ENCODE data around the gene MRPS23.

MRPS23 gene

DNA sequence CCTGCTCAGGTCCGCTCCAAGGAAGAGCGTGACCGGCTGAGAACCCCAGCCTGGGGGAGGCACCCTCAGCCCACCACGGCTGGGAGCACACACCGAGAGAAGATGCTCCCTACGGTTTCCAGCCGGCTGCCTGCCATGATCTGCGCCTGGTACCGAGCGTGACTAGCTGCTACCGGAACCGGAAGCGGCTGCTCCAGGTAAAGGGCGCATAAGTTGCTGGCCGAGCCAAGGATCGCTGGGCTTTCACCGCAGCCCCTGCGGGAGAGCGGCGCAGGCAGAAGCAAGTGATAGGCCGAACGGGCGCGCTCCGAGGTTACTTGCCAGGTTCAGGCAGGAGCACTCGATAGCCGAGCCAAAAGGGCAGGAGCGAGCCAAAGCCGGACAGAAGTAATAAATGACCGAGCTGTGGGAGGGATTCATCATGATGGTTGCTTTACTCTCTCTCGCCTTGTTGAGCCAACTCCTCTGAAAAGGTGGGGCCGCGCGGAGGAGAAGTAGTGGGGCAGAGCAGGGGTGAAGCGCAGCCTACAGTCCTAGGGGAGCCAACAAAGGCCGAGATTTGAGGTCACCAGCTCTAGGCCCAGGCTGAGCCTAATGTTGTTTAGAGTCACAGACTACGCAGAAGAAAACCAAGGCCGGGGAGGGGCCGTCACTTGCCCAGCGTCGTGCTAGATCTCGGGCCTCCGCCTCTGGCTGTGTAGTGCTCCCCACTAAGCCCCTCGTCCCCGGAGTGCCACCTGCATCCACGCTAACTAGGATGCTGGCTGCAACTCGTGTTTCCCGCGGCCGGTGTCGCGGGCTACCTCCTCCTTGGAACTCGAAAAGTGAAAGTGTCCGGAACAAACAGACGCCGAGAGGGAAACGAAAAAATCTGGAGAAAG, at the start of gene MRPS23:
Gene MRPS23, minus strand, starts transcription at position 171 of the 881 bp plus-strand sequence. Its CDS starts 34 bp downstream, at position 137.
- peak; percentile 97 for DNase-seq

DNA sequence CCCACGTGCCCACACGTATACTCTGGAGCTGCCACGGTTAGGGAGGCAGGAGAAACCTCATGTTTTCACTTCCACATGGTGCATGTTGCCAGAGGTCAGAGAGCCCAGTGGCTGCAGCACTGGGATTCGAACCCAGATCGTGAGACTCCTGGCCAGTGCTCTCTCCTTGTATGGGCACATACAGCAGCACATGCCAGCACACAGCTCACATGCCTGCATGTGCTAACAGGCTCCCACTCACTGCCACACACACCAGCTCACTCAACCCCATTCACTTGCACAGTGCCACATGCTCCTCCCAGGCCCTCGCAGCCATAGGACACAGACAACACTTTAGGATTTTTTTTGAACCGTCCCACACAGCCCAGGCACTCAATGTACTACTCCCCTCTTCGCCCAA, 49.5 kb upstream of the MRPS23 start:
- DNase-seq = no peak

DNA sequence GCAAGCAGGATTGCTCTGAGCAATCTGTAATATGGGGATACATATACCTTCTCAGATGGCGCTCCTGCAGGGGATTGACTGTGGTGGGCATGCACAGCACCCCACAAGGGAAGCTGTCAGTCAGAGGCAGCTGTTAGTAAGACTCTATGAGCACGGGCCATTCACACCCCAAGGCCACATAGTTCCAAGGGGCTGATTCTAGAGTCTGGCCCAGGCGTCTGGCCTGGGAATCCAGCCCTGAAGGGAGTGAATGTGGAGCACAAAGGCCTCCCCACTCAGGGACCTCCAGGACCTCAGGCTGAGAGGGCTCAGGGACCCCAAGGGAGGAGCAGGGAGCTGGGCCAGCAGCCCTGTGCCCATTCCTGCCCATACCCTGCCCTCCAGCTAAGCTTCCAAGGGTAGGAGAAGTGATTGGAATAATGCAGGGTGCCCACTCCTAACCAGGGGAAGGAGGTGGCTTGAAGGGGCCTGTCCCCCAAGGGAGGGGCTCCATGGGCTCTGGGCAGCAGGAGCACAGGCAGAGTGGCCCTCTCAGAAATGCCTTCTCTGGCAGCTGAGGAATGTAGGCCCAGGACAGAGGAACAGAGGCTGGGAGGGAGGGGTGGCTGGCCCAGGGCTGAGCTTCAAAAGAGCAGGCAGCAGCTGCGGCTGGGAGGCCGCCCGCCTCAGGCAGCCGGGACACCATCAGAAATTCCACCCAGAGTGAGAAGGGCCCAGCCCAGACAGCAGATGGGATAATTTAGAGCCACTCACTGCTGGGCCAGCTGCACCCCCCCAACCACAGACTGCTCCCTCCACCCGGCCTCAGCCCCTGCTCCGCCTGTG, 48.9 kb upstream of the MRPS23 start:
- no peak for DNase-seq

DNA sequence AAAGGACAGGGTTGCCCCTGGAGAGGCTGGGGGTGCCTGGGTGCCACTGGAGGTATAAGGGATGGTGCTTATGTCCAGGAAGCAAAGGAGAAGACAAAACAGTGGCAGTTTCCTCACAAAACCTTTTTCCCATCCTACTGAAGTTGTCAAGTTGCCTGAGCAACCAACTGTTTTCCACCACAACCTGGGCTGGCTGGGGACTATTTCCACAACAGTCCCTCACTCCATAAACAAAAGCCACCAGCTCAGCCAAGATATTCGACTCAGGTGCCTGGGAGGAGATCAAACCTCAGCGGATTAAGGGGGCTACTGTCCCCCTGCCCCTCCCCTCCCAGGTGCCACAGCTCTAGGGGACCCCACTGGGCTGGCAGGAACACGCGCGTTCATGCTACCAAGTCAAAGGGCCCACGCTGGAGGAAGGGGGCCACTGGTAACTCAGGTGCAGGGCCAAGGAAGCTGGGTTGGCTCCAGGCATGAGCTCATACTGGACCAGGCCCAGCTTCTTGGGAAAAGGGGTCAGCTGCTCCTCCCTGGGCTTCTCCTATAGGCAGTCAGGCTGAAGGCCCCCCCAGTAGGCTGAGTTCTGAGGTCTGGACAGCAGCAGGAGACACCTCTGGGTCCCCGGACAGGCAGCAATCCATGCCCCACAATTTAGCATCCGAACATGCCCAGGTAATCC, 45.7 kb upstream of the MRPS23 start:
- DNase-seq = no peak

DNA sequence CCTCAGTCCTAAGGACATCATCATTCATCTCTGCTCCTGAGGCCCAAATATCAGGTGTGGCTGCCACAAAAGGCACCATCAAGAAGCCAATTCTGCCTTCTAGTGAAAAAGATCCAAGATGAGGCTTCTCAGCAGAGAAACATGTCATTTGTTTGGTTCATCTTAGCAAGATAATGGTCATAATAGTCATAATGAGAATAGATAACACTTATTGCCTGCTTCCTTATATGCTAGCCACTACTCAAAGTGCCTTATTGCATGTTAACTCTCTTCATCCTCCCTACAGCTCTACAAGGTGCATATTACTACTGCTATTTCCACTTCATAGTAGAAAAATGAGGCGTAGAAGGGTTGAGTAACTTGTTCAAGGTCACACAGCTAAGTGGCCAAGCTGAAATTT, 45.0 kb upstream of the MRPS23 start:
- no peak for DNase-seq

DNA sequence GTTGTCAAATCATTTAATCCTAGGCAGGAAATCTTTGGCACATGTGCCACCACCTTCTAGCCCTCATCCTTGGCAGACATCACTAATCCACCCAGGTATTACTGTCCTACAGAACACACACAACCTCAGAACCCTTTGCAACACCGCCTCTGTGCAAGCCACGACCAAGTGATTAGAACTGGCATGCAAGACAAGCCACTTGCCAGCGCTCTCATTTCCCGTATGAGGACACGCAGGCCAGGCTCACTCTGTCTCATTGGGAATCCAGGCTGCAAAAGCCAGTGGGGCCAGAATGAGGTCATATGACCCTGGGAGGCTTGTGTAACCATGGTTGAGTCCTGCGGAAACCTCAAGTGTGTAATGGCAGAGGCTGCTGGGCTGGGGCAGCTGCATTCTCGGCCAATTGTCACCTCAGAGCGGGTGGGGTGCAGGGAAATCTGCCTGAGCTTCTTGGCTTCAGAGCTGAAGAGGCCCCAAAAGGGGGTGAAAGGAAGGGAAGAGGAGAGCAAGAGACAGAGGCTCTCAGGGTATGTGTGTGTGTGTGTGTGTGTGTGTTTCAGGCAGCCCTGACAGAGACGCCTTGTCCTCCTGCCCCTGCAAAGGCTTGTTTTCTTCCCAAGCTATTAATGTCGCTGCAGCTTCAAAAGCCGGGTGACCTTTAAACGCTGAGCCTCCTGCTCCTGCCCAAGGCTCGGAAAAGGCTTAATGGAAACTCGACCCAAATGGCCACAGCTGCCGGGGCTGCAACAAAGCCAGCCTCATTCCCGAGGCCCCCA, 43.2 kb upstream of the MRPS23 start:
- DNase-seq = peak; percentile 28

DNA sequence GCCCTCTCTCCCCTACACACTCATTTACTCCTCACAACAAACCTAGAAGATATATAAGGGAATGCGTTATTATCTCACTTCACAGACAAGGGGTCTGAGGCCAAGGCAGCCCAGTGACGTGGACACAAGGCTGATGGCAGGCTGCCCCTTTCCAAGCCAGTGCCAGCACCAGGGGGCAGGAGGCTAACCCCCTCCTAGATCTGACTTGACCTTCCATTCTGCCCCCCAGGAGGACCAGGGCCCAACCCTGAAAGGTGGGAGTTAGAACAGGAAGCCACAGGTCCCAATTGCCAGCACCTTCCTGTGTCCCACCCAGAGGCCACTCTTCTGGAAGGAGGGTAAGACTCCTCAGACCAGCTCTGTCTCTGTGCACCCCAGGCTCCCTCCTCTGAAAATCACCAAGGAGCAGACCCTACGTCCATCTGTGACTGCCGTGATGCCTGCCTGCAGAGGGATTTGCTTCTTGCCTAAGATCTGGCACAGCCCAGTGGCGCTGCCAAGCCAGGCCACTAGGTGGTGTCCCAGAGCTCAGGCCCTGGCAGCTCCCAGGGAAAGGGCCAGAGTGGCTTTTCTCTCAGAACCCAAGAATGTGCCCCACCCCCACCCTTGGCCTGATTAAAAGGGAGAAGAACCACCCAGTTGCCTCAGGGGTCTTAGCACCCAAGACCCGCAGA, 42.4 kb upstream of the MRPS23 start:
- DNase-seq = peak; percentile 72

DNA sequence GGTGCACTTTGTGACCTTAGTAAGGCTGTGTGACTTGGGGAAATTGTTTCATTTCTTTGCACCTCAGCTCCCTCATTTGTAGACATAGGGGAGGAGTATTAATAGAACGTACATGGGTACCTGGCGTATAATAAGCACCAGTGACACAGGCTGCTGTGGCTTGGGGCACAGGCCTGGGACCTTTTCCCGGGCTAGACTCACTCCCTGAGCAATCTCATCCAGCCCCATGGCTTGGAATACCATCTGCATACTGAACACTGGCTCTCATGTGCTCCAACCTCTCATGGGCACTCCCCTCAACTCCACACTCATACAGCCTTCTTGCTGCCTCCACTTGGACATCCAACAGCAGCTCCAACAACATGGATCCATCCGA, 41.0 kb upstream of the MRPS23 start:
- no peak for DNase-seq

DNA sequence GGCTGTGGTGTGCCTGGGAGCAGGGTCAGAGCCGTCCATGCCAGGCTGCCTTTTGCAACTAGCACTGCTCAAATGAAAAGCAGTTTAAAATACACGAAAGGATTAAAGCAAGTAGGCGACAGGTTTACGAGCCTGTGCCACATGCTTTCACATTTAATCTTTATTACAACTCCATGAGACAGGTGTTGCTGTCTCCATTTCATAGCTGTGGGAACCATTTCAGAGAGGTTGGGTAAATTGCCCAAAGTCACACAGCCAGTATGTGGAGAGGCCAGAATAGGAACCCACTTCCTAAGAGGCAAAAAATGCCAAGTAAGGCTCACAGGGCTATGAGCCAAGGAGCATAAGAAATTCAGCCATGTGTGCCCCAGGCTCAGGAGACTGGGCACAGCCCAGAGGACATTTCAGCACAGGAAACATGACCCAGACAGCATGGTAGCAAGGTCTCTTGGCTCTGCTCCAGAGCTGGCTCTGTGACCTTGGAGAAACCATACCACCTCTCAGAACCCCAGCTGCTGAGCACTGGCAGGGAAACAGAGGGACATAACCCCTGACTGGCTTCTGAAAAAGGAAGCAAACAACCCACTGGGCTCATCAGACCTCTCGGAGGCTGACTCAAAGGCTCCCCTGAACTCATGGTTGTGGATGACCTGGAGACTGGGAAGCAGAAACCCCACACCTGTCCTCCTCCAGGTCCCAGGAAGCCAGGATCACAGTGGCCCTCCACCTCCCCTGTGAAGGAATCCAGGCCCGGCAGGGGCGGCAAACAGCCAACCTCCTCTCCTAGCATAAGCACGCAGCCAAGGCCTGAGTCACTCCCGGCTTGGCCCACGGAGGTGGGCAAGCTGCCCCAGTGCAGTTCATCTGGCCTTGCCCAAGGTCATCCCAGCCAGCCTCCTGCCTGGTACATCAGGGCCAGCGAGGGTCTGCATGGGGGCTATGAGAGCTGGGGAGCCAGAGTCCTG, 40.3 kb upstream of the MRPS23 start:
- no peak for DNase-seq

DNA sequence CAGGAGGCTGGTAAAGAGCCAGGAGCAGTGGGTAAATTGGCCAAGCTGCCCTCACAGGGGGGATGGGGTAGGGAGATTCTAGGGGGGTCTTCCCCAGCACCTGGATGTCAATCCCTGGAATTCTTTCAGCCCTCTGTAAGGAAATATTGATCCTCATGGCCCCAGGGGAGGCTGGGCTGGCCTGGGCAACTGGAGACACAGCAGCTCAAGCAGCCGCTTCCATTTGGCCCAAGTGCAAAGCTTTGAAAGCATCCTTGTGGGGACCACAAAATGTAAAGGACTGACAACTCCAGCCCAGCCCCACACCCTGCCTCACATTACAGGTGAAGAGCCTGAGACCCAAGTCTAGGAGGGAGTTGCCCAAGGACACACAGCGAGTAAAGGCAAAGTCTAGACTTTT, 39.4 kb upstream of the MRPS23 start:
- DNase-seq = no peak

DNA sequence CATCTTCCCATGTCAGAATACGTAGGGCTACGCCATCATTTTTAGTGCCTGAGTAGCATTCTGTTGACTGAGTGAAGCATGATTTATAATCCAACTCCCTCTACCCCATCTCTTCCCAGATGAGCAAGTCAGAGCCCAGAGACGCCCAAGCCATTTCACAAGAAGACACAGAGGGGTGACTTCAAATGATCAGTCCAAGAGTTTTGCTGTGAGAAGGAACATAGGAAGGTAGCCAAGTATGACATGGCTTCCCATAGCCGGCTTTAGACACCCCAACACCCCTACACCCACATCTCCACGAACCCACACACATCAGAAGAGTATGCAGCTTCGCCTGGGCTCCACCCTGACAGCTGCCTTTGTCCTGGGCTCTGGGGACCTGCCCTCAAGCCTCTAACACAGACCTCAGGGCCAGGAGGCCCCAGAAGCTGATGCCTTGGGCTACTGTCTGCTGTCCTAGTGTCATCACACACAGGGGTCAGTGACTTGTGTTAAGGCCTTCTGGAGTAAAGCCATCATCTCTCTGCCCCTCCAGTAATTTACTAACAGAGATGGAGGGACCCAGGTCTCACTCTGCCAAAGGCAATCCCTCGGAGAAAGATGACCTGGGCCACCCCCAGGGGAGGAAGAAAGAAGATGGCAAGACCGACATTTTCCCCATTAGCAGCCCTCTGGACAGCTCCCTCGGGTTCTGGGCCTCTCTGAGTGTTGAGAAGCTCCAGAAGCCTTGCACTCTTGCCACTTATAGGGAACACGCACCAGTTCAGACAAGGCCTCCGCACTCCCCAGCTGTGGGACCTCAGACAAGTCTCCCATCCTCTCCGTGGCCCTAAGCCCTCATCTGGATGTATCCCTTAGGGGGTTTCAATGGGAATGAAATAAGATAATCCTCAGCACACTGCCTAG, 38.7 kb upstream of the MRPS23 start:
- DNase-seq = no peak

DNA sequence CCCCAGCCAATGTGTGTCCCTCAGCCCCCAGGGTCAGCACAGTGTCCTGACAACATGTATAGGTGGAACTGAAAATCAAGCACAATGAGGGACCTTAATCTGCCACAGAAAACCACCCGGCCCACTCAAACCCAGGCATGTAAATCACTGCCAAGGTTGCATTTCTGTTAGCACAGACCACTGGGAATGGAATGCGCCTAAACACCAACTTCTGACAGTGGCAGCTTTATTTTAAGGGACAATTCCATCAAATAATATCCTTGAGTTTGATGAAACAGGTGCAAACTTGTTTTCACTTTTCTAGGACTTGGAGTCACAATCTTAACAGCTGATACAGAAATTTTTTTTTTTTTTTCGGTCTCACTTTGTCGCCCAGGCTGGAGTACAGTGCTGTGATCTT, 37.3 kb upstream of the MRPS23 start:
- DNase-seq = no peak

DNA sequence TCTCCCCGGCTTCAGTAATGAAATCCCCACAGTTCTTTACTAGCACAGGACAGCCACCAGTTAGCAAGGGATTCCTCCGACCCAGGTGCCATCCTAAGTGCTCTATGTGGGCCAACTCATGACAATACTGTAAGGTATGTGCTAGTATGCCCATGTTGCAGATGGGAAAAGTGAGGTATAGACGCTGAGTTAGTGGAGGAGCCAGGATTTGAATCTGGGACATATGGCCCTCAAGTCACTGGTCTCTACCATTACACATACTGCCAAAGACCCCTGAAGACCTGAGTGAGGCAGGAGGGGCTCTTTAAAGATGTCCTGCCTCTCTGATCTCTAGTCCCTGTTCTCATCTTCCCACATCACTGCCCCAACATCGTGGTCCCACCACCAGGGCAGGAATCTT, 36.2 kb upstream of the MRPS23 start:
- no peak for DNase-seq

DNA sequence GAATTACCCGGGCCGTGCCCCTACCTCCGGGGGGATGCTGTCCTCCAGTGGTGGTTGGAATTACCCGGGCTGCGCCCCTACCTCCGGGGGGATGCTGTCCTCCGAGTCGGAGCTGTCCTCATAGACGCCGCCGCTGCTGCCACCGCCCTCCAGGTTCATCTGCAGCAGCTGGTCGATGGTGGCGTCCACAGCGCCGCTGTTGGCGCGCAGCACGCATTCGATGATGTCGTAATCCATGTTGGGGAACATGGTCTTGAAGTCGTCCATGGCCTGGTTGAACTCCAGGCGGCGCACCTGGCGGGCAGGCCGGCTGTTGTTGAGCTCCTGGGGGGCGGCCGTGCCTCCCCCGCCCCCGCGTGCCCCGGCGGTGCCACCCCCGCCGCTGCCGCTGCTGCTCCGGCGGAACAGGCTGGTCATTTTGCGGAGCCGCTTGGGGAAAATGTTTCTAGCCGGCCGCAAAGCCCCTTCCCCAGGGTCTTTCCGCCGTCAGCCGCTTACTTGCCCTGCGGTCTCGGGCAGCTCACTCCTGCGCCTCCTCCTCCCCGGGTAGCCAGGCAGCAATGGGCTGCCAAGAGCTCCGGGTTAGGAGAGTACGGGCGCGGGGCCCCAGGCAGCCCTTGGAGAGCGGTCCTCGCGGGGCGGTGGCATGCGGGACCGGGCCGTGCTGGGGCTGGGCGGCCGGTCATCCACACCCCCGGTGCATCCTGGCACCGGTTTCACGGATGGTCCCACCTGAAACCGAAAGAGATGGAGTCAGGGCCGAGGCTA, 35.5 kb upstream of the MRPS23 start:
- DNase-seq = no peak

DNA sequence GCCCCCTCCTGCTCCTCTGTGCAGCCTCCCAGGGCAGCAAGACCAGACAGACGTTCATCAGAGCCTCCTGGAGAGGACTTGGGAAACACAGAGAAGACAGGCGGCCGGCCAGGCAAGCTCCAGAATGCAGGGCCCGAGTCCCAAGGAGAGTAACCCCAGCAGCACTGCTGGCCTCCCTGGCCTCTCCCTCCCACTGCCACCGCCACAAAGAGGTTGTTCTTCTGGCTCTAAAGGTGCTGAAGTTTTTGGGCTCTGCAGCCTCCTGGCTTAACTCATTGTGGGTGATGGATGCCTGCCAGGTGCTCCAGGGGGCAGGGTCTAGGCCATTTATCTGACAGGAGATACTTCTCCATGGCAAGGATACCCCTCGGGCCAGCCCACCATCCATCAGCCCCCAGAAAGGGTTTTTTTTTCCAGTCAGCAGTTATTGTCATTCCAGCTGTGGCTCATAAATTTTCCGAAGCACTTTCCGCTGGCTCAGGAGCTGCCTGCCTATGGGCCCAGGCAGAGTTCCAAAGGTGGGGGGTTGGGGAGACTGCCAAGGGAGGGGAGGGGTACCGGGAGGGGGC, 32.0 kb upstream of the MRPS23 start:
- no peak for DNase-seq

DNA sequence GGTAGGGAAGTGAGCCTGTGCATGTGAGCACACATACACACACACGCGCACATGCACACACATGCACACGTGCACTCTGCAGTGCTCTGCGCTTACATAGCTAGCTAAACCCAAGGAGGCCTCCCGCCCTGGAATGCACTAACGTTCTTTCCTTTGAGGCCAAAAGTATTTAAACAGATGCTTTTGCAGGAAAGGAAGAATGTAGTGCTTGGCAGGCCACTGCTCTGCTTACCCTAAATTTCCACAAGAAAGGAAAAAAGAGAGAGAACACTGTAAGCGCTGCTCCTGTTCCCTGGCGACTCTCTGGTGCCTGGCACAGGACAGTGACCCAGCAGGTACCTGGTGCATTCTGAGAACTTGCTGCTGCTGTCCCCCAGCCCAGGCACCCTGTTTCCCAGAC, 31.3 kb upstream of the MRPS23 start:
- DNase-seq = no peak

DNA sequence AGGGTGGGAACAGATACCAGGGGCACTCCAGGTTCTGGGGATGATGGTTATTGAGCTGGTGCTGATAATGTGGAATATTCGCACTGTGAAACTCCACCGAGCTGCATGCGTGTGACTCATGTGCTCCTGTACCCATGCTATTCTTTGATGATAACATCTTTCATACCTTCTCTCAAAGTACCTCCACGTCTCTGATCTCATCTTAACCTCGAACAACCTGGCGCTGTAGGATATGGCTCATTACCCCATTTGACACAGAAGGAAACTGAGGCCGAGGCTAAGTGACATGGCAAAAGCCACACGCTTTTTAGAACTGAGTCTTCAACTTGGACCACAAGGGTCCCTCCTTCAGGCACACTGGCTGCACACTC, 30.2 kb upstream of the MRPS23 start:
- no peak for DNase-seq

DNA sequence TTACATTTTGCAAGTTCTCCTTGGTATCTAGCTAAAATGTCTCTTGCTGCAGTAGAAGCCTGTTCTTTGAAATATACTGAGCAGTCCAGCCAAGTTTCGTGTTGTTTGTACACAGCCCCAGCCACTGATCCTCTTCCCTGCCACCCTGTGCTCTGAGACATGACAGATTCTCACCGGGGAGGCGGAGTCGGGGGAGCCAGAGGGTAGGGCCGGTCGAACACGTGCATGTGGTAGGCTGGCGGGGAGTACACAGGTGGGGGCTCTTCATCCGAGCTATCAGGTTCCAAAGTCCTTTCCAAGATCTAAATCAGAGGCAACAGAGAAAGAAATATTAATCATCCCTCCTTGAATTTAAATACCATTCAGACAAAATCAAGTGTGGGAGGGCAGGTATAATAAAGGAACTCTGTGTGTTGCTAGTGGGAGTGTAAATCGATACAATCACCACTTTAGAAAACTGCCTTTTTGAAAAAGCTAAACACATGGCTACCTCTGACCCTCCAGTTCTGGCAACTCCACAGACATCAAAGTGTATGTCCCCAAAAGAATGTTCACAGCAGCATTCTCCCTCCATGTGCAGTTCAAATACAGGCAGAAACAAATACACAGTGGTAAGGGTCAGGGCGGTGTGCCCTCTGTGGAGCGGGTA, 29.7 kb upstream of the MRPS23 start:
- no peak for DNase-seq

Measured in CD4-positive, alpha-beta T cell treated with Interleukin-17A for 1 hour (primary cell).